Measurements from ENCODE around the gene MYRIP. TPM values are rescaled to one million over a fixed set of nuclear protein-coding genes. Genes with fewer than 3 reads are reported as not detected.

The MYRIP gene
- total RNA-seq, 3 donors from 2014 or later = 2.3 to 4.8 (median 2.6) TPM

GRCh38 chr3:39870706-39871105 is 61.3 kb downstream of the MYRIP start:
- H3K27ac ChIP-seq = no peak overlapping the region
- TF ChIP-seq POLR2A (IDR thresholded peaks at IDR 0.05) = no peak
- TF ChIP-seq CTCF (IDR thresholded peaks at IDR 0.05) = no peak
- TF ChIP-seq POLR2AphosphoS5 (IDR thresholded peaks at IDR 0.05) = no peak
- no peaks in the 10 kb centered on the region for H3K9me3 ChIP-seq
- no peak overlapping the region for H3K4me3 ChIP-seq
- intact Hi-C loops (cut with DNase I; ENCODE audit: low total_unique reads) = no loop called here
- DNase-seq (ENCODE audit: low spot score in 2 of 2) = no peak
- no peaks in the 10 kb centered on the region for H3K4me1 ChIP-seq
- no peaks in the 10 kb centered on the region for H3K27me3 ChIP-seq
- no peaks in the 10 kb centered on the region for H3K36me3 ChIP-seq

GRCh38 chr3:39879581-39879980 is 70.2 kb downstream of the MYRIP start:
- Histone ChIP-seq H3K4me3 (no peak overlapping the region), H3K27me3 (no peaks in the 10 kb centered on the region), H3K9me3 (no peaks in the 10 kb centered on the region), H3K27ac (no peak overlapping the region), H3K36me3 (no peaks in the 10 kb centered on the region), H3K4me1 (no peaks in the 10 kb centered on the region)
- no peak for TF ChIP-seq CTCF (IDR thresholded peaks at IDR 0.05)
- no peak for TF ChIP-seq POLR2AphosphoS5 (IDR thresholded peaks at IDR 0.05)
- no peak for TF ChIP-seq POLR2A (IDR thresholded peaks at IDR 0.05)
- intact Hi-C loops (cut with DNase I; ENCODE audit: low total_unique reads) = no loop called here
- DNase-seq (ENCODE audit: low spot score in 2 of 2) = no peak

GRCh38 chr3:39882111-39882510 is 72.7 kb downstream of the MYRIP start:
- TF ChIP-seq POLR2A (IDR thresholded peaks at IDR 0.05) (no peak), CTCF (IDR thresholded peaks at IDR 0.05) (no peak), POLR2AphosphoS5 (IDR thresholded peaks at IDR 0.05) (no peak)
- Histone ChIP-seq H3K36me3 (no peaks in the 10 kb centered on the region), H3K4me3 (no peak overlapping the region), H3K4me1 (no peaks in the 10 kb centered on the region), H3K27me3 (no peaks in the 10 kb centered on the region), H3K9me3 (no peaks in the 10 kb centered on the region), H3K27ac (no peak overlapping the region)
- intact Hi-C loops (cut with DNase I; ENCODE audit: low total_unique reads) = no loop called here
- DNase-seq (ENCODE audit: low spot score in 2 of 2) = no peak

- intact Hi-C loops (cut with DNase I; ENCODE audit: low total_unique reads) = no loop called here
- Histone ChIP-seq H3K4me1 (no peaks in the 10 kb centered on the region), H3K27me3 (no peaks in the 10 kb centered on the region), H3K4me3 (no peak overlapping the region), H3K27ac (no peak overlapping the region), H3K36me3 (no peaks in the 10 kb centered on the region), H3K9me3 (no peaks in the 10 kb centered on the region)
- DNase-seq (ENCODE audit: low spot score in 2 of 2) = no peak
- TF ChIP-seq CTCF (IDR thresholded peaks at IDR 0.05) (no peak), POLR2AphosphoS5 (IDR thresholded peaks at IDR 0.05) (no peak), POLR2A (IDR thresholded peaks at IDR 0.05) (no peak)
These were observed 82.7 kb downstream of the MYRIP start for GRCh38 chr3:39892068-39892467.

- Histone ChIP-seq H3K4me1 (no peaks in the 10 kb centered on the region), H3K9me3 (no peaks in the 10 kb centered on the region), H3K27me3 (no peaks in the 10 kb centered on the region), H3K36me3 (no peaks in the 10 kb centered on the region), H3K4me3 (no peak overlapping the region), H3K27ac (no peak overlapping the region)
- intact Hi-C loops (cut with DNase I; ENCODE audit: low total_unique reads) = no loop called here
- TF ChIP-seq POLR2A (IDR thresholded peaks at IDR 0.05) = no peak
- DNase-seq (ENCODE audit: low spot score in 2 of 2) = no peak
These were observed 86.8 kb downstream of the MYRIP start for GRCh38 chr3:39896184-39896583.

GRCh38 chr3:39900462-39901002 is 91.1 kb downstream of the MYRIP start:
- Histone ChIP-seq H3K4me1 (no peaks in the 10 kb centered on the region), H3K27ac (no peak overlapping the region), H3K36me3 (no peaks in the 10 kb centered on the region), H3K4me3 (no peak overlapping the region), H3K9me3 (no peaks in the 10 kb centered on the region), H3K27me3 (no peaks in the 10 kb centered on the region)
- TF ChIP-seq POLR2A (IDR thresholded peaks at IDR 0.05) (no peak), CTCF (IDR thresholded peaks at IDR 0.05) (no peak), POLR2AphosphoS5 (IDR thresholded peaks at IDR 0.05) (no peak)
- DNase-seq (ENCODE audit: low spot score in 2 of 2) = no peak
- intact Hi-C loops (cut with DNase I; ENCODE audit: low total_unique reads) = loop anchor here (5.0 kb wide), 1 partner anchor 1173 kb away; no protein-coding TSS in a partner anchor
